GM19463 (cell line): Measurements from ENCODE around the gene IL31RA.

Source experiments
- ATAC-seq: cut with Tn5 transposase; IDR thresholded peaks from one replicate; pipeline ENCODE4 v1.9.1; 2021; ENCODE audit warnings: mild to moderate bottlenecking, moderate library complexity; ENCODE audit not compliant: unreplicated experiment

Gene IL31RA

GRCh38 chr5:55858104-55858503, 6.9 kb downstream of the IL31RA start:
- ATAC-seq = no peak

- ATAC-seq = no peak
Observed at GRCh38 chr5:55860288-55860687, 9.1 kb downstream of the IL31RA start.

DNA sequence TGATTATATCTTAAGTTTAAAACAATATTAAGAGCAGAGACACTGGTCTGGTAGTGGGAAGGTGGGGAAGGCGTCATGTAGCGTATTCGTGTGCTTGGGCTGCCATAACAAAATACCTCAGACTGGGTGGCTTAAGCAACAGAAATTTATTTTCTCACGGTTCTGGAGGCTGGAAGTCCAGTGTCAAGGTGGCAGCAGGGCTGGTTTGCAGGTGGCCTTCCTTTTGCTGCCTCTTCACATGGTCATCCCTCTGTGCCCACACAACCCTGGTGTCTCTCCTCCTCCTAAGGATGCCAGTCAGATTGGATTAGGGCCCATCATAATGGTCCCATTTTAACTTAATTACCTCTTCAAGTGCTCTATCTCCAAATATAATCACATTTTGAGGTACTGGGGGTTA, 9.6 kb downstream of the IL31RA start:
- no peak for ATAC-seq

DNA sequence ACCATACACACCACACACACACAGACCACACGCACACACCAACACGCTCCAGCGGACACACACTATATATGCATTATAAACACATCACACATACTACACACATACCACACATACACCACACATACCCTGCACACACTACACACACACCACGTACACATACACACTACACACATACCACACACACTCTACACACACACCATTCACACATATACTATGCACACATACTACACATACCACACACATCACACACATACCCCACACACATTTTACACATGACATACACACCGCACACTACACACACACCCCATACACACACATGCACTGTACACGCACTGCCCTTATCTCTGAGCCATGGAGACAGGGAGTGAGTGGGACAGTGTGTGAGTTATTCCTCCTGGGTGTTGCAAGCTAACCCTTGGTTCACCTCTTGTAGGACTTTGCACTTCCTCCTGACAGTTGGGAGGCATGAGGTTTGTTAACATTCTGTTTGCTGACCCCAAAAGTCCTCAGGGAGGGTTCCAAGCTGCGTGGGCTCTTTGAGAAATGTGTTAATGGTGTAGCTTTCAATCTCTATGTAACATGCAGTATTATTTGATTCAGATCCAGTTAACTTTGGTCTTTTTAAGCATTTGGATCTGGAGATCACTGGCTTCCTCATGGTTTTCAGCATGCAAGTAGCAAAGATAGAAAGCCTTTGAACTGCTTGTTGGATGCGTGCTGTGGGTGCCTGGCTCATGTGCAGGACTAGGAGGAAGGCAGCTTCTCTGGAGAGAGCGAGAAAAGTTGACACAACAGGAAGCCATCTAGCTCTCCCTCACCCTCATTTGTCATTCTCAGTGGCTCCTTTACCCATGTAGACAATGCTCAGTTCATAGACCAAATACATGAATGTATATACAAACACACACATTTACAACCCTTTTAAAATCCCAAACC, 13.7 kb downstream of the IL31RA start:
- ATAC-seq = no peak

GRCh38 chr5:55865831-55866230, 14.7 kb downstream of the IL31RA start:
- no peak for ATAC-seq

GRCh38 chr5:55866485-55866884, 15.3 kb downstream of the IL31RA start:
- ATAC-seq = no peak

- ATAC-seq = no peak
Observed at GRCh38 chr5:55866934-55867333, 15.8 kb downstream of the IL31RA start.

DNA sequence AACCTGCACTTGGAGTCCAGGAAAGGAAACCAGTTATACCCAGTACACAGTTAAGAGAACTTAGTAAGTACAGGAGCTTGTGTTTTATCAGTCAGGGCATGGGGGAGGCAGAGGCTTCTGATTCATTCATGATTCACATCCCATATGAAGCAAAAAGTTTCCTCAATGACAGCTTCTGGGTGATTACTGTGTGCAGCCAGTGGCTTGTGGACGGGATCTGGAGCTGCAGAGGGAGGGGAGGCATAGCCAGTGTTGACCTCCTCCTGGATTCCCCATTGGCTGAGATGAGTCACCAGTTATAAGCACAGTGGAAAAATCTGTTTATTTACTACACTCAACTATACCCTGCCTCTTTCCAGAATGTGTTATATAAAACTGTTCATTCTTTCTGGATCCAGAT, 17.7 kb downstream of the IL31RA start:
- ATAC-seq = no peak

DNA sequence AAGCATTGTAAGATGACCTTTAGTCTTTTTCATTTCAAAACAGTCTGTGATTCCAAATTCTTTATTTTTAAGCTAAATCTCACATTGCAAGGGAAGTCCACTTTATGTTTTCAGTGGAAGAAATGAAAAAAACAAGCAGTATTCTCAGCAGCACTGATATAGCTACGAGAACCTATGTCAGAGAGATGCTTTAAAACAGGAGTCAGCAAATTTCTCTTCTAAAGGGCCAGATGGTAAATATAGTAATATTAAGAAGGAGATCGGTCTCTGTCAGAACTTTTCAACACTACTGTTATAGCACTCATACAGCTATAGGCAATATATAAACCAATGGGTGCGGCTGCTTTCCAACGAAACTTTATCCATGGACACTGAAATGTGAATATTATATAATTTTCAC, 18.7 kb downstream of the IL31RA start:
- no peak for ATAC-seq

GRCh38 chr5:55873234-55873633, 22.1 kb downstream of the IL31RA start:
- ATAC-seq = no peak

GRCh38 chr5:55877655-55878054, 26.5 kb downstream of the IL31RA start:
- no peak for ATAC-seq

GRCh38 chr5:55880453-55880852, 29.3 kb downstream of the IL31RA start:
- no peak for ATAC-seq

DNA sequence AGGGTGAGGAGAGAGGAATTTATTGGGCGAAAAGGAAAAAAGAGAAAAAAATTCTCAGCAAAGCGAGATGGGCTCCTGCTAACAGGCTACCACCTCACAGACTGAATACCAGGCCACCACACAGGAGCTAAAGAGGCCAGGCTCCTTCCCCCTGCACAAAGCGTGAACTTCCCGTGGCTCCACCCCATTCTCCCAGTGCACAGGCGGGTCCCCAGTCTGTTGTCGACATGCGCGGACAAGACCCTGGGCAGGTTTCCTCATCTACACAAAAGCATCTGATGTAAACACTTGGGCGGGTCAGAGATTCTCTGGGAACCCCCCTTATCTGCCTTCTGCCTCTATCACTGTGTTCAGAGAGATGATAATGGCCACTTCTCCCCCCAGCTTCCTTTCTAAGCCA, 34.2 kb downstream of the IL31RA start:
- ATAC-seq = no peak

- ATAC-seq = no peak
Observed at GRCh38 chr5:55888205-55888604, 37.0 kb downstream of the IL31RA start.

DNA sequence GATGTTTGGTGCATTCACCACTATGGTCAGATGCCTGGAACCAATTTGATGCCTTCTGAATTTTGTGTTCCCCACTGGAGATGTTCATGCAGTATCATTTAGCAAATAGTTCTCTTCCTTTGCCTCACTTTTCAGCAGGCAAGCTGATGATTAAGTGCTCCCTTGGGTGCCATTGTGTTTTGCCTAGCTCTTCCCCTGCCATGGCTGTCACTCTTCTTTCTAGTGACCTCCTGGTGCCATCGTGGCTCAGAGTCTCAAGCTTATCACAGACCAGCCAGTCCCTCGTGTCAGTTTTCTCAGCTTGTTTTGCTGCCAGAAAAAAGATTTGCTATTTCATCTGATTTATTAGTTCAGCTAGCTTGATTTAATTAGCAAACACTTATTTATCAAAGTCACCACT, 41.3 kb downstream of the IL31RA start:
- no peak for ATAC-seq

DNA sequence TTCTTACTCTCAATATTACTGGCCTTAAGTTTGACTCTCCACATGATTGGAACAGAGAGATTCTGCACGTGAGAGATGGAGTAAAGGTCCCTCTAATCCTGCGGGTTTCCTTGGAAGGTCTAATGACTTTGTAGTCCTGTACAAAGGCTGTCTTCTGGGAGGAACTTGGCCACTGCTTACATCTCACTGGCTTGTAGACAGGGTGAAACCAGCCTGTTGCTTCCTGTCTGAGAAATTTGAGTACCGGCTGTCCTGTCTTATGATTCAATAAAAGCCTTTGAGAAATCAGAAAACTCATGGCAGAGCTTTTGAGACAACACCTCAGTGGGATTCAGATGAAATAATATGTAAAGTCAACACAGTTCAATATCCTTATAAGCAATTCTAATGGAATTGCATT, 43.0 kb downstream of the IL31RA start:
- peak; percentile 47 for ATAC-seq

GRCh38 chr5:55895346-55895745, 44.2 kb downstream of the IL31RA start:
- ATAC-seq = no peak

GRCh38 chr5:55896238-55896637, 45.1 kb downstream of the IL31RA start:
- no peak for ATAC-seq

DNA sequence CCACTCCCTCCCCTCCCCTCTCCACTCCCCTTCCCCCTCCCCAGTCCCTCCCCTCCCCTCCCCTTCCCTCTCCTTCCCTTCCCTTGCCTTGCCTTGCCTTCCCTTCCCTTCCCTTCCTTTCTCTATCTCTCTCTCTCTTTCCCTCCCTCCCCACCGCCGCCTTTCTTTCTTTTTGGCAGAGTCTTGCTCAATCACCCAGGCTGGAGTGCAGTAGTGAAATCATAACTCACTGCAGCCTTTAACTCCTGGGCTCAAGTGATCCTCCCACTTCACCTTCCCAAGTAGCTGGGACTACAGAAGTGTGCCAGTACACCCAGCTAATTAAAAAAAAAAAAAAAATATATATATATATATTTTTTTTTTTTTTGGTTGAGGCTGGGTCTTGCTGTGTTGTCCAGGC, 45.5 kb downstream of the IL31RA start:
- ATAC-seq = no peak

GRCh38 chr5:55897206-55897894, 46.2 kb downstream of the IL31RA start:
- no peak for ATAC-seq

DNA sequence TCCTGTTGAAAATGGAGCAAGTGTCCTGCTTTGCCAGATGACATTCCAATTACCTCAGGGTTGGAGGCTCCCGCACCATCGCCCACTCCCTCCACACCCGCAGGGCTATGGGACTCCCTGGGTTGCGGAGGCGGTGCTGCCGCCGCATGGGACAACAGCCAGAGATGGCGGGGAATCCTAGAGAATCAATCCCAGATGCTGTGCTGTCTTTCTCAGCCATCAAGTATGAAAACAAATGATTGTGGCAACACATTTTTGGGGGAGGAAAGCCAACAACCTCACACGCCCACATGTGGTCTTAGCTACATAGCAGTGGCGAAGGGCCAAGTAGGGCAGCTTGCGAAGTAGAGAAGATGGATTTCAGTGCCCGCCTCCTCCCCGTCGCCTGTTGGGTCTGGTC, 46.7 kb downstream of the IL31RA start:
- no peak for ATAC-seq

DNA sequence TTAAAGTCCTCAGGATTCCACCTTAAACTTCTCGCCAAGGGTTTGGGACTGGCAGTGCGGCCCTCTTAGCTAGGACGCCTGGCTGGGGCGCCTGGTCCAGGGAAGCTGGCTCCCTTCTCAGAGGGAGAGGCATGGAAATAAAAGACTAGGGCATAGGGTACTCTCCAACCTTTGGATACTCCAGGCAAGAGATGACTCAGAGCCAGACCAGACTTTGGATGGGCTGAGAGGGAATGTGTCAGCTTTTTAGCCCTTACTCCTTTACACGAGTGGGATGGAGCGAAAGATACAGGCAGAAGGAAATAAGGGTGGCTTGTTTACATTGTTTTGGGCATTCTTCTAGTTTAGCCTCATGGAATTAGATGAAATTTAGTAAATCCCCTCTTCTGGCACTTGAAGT, 48.2 kb downstream of the IL31RA start:
- no peak for ATAC-seq
